ENCODE data around the gene UST.

- TF ChIP-seq CTCF (IDR thresholded peaks at IDR 0.05 in 2 of 3, conservative IDR thresholded peaks at IDR 0.05 in 1 of 3; ENCODE audit: insufficient read depth in 2 of 3, low read depth in 1 of 3, low read length in 3 of 3) (no peak), ZKSCAN8 (CRISPR knock-in tag; IDR thresholded peaks at IDR 0.05) (no peak), ZNF165 (CRISPR knock-in tag; IDR thresholded peaks at IDR 0.05; ENCODE audit: borderline replicate concordance) (no peak), SMARCC2 (IDR thresholded peaks at IDR 0.05; ENCODE audit: low read depth) (no peak), PCBP2 (IDR thresholded peaks at IDR 0.05; ENCODE audit: low read depth, low read length, poor library complexity, severe bottlenecking) (no peak), JUNB (CRISPR knock-in tag; conservative IDR thresholded peaks at IDR 0.05) (no peak), ZSCAN29 (IDR thresholded peaks at IDR 0.05) (no peak), JUND (IDR thresholded peaks at IDR 0.05; ENCODE audit: borderline replicate concordance, low read depth, low read length) (no peak), JUND (tag; IDR thresholded peaks at IDR 0.05; ENCODE audit: borderline replicate concordance, low read depth, low read length) (no peak), KLF10 (CRISPR knock-in tag; IDR thresholded peaks at IDR 0.05) (no peak), NCOA2 (IDR thresholded peaks at IDR 0.05; ENCODE audit: partially characterized antibody in 2 of 2) (no peak), BRCA1 (IDR thresholded peaks at IDR 0.05) (no peak), BRCA1 (CRISPR knock-in tag; IDR thresholded peaks at IDR 0.05) (no peak), HNRNPL (IDR thresholded peaks at IDR 0.05; ENCODE audit: low read depth, low read length) (no peak), MTF1 (CRISPR knock-in tag; IDR thresholded peaks at IDR 0.05; ENCODE audit: borderline replicate concordance) (no peak)
- TF ChIP-seq, protein P1, sequence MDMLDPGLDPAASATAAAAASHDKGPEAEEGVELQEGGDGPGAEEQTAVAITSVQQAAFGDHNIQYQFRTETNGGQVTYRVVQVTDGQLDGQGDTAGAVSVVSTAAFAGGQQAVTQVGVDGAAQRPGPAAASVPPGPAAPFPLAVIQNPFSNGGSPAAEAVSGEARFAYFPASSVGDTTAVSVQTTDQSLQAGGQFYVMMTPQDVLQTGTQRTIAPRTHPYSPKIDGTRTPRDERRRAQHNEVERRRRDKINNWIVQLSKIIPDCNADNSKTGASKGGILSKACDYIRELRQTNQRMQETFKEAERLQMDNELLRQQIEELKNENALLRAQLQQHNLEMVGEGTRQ (CRISPR knock-in tag; IDR thresholded peaks at IDR 0.05): no peak
Measured at GRCh38 chr6:148959501-148959900, 212.7 kb downstream of the UST start.
